ENCODE measurements around the gene ALOX15. TPM values are rescaled to one million over a fixed set of nuclear protein-coding genes. Genes with fewer than 3 reads are reported as not detected.

Gene ALOX15
- total RNA-seq, 1 donor from 2014 or later, result 1.7 TPM

- Histone ChIP-seq H3K9me3 (no peaks in the 10 kb centered on the region), H3K36me3 (no peaks in the 10 kb centered on the region), H3K27ac (no peak overlapping the region), H3K4me3 (no peak overlapping the region), H3K27me3 (no peaks in the 10 kb centered on the region), H3K4me1 (no peaks in the 10 kb centered on the region)
- intact Hi-C loops (cut with DNase I), result no loop called here
- no peak for TF ChIP-seq CTCF (IDR thresholded peaks at IDR 0.05)
- ATAC-seq (no peak), DNase-seq (no peak)
Observed at GRCh38 chr17:4617590-4618351, 23.7 kb downstream of the ALOX15 start.

- H3K36me3 ChIP-seq, result no peaks in the 10 kb centered on the region
- H3K4me3 ChIP-seq, result no peak overlapping the region
- H3K27me3 ChIP-seq, result no peaks in the 10 kb centered on the region
- TF ChIP-seq CTCF (IDR thresholded peaks at IDR 0.05), result no peak
- intact Hi-C loops (cut with DNase I), result no loop called here
- no peak overlapping the region for H3K27ac ChIP-seq
- ATAC-seq, result no peak
- DNase-seq, result no peak
- H3K9me3 ChIP-seq, result no peaks in the 10 kb centered on the region
- no peaks in the 10 kb centered on the region for H3K4me1 ChIP-seq
Observed at GRCh38 chr17:4617090-4617489, 24.4 kb downstream of the ALOX15 start.

- Histone ChIP-seq H3K9me3 (no peaks in the 10 kb centered on the region), H3K36me3 (no peaks in the 10 kb centered on the region), H3K27me3 (no peaks in the 10 kb centered on the region), H3K4me3 (no peak overlapping the region), H3K27ac (no peak overlapping the region), H3K4me1 (no peaks in the 10 kb centered on the region)
- intact Hi-C loops (cut with DNase I), result no loop called here
- ATAC-seq (peak; percentile 89), DNase-seq (no peak)
- no peak for TF ChIP-seq CTCF (IDR thresholded peaks at IDR 0.05)
Observed at GRCh38 chr17:4616476-4616875, 25.0 kb downstream of the ALOX15 start.

- TF ChIP-seq CTCF (IDR thresholded peaks at IDR 0.05), result no peak
- Histone ChIP-seq H3K4me1 (peaks cover 22% of the 10 kb centered on the region), H3K9me3 (no peaks in the 10 kb centered on the region), H3K27ac (peak overlapping the region; percentile 34), H3K4me3 (peak overlapping the region; percentile 19), H3K36me3 (no peaks in the 10 kb centered on the region), H3K27me3 (no peaks in the 10 kb centered on the region)
- intact Hi-C loops (cut with DNase I), result no loop called here
- ATAC-seq, result peak; percentile 15
- DNase-seq, result no peak
Observed at GRCh38 chr17:4610656-4611055, 30.8 kb downstream of the ALOX15 start.

- Histone ChIP-seq H3K4me3 (no peak overlapping the region), H3K9me3 (no peaks in the 10 kb centered on the region), H3K27me3 (no peaks in the 10 kb centered on the region), H3K4me1 (peaks cover 26% of the 10 kb centered on the region), H3K36me3 (no peaks in the 10 kb centered on the region), H3K27ac (peak overlapping the region; percentile 34)
- intact Hi-C loops (cut with DNase I), result no loop called here
- ATAC-seq (peak; percentile 81), DNase-seq (peak; percentile 57)
- TF ChIP-seq CTCF (IDR thresholded peaks at IDR 0.05), result no peak
Observed at GRCh38 chr17:4610162-4610561, 31.3 kb downstream of the ALOX15 start.

Measured in upper lobe of right lung (tissue), 1 donor.